Ovary (tissue), 3 donors: Measurements from ENCODE around the gene EPG5.

ENCODE experiments used
- POLR2A ChIP-seq: fragments of 450-650 bp; IDR thresholded peaks from one replicate; pipeline ENCODE4 v1.6.1; 2017; ENCODE audit warnings: antibody characterized with exemption, mild to moderate bottlenecking, moderate library complexity
- TF ChIP-seq, protein P1 (sequence below), 3 donors: fragments of 450-650 bp in 2 of 3; fragments of 200-600 bp in 1 of 3; IDR thresholded peaks; one replicate each; pipeline versions ENCODE4 v1.5.1 to v1.8.0; 2016 to 2022; ENCODE audit warnings: antibody characterized with exemption in 3 of 3, mild to moderate bottlenecking in 1 of 3
- donor health status: DM: no; HTN: no; CAD: no.

DNA sequence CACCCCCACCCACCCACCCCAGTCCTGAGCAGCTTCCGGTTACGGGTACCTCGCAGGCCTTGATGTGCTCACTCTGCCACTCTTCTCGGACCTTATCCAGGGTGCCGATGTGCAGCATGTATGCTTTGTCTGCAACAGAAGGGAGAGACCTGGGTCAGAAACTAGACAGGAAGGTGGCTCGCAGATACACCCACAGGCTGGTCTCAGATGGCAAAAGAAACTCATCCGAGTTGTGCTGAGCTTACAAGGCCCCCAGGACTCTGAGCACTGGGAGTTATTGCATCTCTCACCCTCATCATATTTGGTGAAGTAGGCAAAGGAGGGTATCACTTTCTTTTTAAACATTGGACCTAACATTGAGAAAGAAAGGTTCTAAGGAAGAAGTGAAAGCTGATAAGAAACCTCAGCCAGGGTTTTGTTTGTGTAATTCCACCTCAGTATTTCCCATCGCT is 30.6 kb upstream of the EPG5 start:
- TF ChIP-seq, protein P1, sequence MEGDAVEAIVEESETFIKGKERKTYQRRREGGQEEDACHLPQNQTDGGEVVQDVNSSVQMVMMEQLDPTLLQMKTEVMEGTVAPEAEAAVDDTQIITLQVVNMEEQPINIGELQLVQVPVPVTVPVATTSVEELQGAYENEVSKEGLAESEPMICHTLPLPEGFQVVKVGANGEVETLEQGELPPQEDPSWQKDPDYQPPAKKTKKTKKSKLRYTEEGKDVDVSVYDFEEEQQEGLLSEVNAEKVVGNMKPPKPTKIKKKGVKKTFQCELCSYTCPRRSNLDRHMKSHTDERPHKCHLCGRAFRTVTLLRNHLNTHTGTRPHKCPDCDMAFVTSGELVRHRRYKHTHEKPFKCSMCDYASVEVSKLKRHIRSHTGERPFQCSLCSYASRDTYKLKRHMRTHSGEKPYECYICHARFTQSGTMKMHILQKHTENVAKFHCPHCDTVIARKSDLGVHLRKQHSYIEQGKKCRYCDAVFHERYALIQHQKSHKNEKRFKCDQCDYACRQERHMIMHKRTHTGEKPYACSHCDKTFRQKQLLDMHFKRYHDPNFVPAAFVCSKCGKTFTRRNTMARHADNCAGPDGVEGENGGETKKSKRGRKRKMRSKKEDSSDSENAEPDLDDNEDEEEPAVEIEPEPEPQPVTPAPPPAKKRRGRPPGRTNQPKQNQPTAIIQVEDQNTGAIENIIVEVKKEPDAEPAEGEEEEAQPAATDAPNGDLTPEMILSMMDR (IDR thresholded peaks at IDR 0.05): no peak
- no peak for TF ChIP-seq POLR2A
